ENCODE results near the gene NCDN.

DNA sequence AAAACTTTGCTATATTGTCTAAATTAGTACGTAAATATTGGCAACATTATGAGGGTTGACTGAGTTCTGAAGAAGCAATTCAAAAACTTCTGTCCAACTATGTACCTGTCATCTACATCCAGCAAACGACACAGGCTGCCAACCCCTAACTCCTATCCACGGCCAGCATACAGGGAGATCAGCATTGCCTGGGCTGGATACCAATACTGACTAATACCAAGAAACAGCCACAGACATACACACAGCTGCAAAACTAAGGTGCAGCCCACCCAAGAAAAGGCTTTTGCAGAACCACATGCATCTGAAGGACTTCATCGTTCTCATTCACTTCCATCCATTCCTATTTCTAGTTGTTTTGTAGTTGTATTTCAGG lies 2.4 kb upstream of the NCDN start:
- TF ChIP-seq, protein P1, sequence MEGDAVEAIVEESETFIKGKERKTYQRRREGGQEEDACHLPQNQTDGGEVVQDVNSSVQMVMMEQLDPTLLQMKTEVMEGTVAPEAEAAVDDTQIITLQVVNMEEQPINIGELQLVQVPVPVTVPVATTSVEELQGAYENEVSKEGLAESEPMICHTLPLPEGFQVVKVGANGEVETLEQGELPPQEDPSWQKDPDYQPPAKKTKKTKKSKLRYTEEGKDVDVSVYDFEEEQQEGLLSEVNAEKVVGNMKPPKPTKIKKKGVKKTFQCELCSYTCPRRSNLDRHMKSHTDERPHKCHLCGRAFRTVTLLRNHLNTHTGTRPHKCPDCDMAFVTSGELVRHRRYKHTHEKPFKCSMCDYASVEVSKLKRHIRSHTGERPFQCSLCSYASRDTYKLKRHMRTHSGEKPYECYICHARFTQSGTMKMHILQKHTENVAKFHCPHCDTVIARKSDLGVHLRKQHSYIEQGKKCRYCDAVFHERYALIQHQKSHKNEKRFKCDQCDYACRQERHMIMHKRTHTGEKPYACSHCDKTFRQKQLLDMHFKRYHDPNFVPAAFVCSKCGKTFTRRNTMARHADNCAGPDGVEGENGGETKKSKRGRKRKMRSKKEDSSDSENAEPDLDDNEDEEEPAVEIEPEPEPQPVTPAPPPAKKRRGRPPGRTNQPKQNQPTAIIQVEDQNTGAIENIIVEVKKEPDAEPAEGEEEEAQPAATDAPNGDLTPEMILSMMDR (IDR thresholded peaks at IDR 0.05 in 4 of 5, conservative IDR thresholded peaks at IDR 0.05 in 1 of 5), result no peak
- TF ChIP-seq POLR2A (IDR thresholded peaks at IDR 0.05), result no peak
